ENCODE measurements around the gene ALS2CL.
"Not testable (repeated sequence)": the region's sequence is repeated elsewhere in the genome, so short reads cannot be mapped to it uniquely, and the experiment has no call there.

ALS2CL gene

GRCh38 chr3:46693038-46693891, at the start of gene ALS2CL:
Gene ALS2CL (minus strand): TSS chr3:46693679. CDS start chr3:46689440, 4,239 bp downstream.
- DNase-seq (ENCODE audit: low spot score): peak; percentile 94

DNA sequence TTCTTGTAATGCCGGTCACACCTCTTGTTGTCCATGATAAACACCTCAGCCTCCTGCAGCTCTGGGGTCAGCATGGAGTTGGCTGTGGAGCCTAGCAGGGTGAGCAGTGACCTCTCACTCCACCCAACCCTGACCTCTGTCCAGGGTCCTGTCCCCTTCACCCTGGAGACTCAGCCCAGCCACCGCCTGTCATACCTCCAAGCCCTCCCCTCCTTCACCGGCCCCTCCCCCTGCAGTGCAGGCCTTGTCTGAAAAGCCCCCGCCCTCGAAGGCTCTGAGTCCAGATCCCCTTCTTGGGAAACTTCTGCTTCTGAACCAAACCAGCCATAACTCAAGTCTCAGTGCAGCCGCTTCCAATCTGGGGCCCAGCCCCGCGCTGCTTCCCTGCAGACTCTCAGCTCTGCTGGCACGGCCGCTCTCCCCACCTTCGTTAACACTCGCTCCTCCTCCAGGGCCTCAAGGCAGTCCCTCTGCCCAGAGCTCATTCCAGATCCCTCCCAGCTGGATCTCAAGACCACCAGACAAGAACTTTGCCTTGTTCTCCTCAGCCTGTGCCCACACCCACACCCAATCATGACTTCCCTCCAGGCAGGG, 49.6 kb upstream of the ALS2CL start:
- DNase-seq (ENCODE audit: low spot score): no peak

GRCh38 chr3:46739565-46739964, 46.1 kb upstream of the ALS2CL start:
- not testable (repeated sequence) for DNase-seq (ENCODE audit: low spot score)

- no peak for DNase-seq (ENCODE audit: low spot score)
Observed at GRCh38 chr3:46737329-46737731, 43.9 kb upstream of the ALS2CL start.

GRCh38 chr3:46736006-46736872, 42.8 kb upstream of the ALS2CL start:
- DNase-seq (ENCODE audit: low spot score): no peak

DNA sequence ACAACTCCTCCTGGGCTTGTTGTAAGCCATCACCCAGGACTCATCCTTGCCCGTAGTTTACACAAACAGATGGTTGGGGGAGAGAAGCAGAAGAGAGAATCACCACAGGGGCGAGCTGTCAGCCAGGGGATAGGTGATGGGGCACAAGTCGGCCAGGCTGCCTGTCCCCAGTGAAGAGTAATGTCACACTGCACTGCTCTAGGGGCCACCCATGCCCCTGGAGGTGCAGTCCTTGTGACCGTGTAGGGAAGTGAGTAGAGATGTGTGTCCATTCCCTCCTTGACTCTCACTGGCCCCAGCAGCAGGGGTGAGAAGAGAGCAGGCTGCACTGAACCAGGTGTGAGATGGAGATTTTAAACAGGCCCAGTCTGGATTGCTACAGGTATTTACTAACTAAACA, 41.3 kb upstream of the ALS2CL start:
- no peak for DNase-seq (ENCODE audit: low spot score)

DNA sequence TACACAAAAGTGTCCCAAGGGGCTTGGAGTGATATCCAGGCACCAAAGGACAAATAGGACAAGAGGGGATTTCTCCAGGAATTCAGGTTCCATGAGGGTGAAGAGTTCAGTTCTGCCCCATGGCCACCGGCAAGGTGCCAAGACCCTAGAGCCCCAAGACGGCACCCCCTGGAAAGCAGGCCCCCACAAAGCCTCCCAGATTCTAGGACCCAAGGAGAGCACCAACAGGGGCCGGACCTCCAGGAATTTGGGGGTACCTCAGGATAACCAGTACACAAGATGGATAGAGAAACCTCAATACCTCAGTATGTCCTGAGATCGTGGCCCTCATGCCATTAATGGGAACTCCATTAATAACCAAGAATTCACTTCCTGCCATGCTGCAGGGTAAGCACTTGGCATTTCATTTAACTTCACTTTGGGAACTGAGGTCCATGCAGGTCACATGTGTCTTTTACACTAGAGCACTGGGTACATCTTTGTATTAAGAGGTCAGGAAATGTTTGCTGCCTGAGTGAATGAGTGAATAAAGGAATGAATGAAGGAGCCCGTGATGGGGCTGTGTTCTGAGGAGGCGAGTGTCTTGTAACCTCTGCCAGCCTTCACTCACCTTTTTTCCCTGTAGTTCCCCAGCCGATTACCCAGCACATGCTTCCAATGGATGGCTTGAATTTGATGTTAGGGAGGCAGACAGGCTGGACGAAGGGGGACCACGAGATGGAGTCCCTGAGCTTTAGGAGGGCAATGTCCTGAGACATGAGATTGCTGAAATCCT, 39.7 kb upstream of the ALS2CL start:
- no peak for DNase-seq (ENCODE audit: low spot score)

DNA sequence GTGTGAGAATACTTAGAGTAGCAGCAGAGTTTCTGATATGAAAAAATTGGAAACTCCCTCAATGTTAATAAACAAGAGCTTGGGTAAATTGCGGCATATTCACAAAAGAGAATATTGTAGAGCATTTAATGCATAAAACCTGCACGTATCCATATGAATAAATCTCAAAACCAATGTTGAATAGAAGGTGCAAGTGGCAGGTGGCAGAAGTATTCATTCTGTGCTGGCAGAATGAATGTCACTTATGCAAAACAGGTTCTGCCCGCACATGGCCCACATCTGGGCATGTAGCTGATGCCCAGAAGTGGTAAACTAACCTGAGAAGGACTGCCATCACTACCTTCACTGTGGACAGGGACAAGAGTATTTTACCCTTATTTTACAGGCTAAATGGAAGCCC, 38.3 kb upstream of the ALS2CL start:
- no peak for DNase-seq (ENCODE audit: low spot score)

DNA sequence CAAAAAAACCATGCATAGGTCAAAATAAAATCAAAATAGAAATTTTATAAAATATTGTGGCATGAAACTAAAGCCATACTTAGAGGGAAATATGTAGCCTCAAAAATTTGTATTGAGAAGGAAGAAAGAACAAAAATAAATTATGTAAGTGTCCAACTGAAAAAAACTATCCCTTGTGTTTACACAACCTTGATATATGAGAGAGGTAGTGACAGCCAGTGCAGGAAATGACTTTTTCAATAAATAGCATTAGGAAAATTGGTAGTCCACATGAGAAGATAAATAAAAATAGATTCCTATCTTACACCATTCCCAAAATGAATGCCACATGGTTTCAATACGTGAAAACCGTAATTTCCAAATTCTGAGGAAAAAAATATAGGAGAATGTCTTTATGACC, 37.3 kb upstream of the ALS2CL start:
- DNase-seq (ENCODE audit: low spot score): no peak

DNA sequence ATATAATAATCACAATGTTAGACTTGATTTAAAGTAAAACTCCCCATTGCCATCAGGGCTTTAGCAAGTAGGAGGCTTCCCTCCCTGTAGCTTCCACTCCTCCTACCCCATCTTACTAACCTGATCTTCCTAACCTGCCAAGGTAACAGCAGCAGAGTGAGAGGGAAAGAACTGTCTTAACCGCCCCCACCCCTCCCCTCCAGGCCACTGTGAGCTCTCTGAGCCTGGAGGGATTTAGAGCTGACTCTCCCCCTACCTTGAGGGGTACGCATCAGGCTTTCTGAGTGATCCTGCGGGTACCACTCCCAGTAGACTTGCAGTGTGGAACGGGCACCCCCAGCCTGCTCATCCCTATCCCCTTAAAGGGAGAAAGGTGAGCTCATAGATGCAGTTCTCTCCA, 35.6 kb upstream of the ALS2CL start:
- no peak for DNase-seq (ENCODE audit: low spot score)

- DNase-seq (ENCODE audit: low spot score): no peak
Observed at GRCh38 chr3:46725621-46726314, 32.3 kb upstream of the ALS2CL start.

DNA sequence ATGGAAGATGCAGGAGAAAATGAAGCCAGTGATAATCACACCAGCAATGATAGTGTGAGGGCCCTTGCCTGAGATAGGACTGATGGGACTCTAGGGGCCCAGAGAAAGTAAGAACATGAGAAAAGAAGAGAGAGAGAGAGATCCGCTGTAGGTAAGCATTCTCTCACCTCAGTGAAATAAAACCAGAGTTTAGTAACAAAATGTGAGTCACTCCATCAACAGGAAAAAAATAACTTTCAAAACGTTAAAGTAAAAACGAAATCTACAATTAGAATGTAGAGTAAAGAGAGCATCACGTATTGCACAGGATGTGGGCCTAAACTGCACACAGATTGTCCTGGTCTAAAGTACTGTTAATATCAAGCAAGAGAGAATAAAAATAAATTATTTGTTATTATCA, 30.9 kb upstream of the ALS2CL start:
- no peak for DNase-seq (ENCODE audit: low spot score)

GRCh38 chr3:46722443-46722842, 29.0 kb upstream of the ALS2CL start:
- no peak for DNase-seq (ENCODE audit: low spot score)

DNA sequence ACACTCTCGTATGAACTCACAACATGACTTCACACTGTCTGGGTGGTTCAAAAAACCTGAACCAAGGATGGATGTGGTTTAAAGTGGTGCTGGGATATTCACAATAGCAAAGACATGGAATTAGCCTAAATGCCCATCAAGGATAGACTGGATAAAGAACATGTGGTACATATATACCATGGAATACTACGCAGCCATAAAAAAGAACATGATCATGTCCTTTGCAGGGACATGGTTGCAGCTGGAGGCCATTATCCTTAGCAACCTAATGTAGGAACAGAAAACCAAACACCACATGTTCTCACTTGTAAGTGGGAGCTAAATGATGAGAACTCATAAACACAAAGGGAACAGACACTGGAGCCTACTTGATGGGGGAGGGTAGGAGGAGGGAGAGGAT, 27.5 kb upstream of the ALS2CL start:
- DNase-seq (ENCODE audit: low spot score): no peak

- DNase-seq (ENCODE audit: low spot score): no peak
Observed at GRCh38 chr3:46719735-46720271, 26.3 kb upstream of the ALS2CL start.

- no peak for DNase-seq (ENCODE audit: low spot score)
Observed at GRCh38 chr3:46719044-46719565, 25.6 kb upstream of the ALS2CL start.

- no peak for DNase-seq (ENCODE audit: low spot score)
Observed at GRCh38 chr3:46717447-46718231, 24.2 kb upstream of the ALS2CL start, which contains the start of gene PRSS50. Gene PRSS50 (minus strand): TSS chr3:46717869. CDS start chr3:46717824, 45 bp downstream.

DNA sequence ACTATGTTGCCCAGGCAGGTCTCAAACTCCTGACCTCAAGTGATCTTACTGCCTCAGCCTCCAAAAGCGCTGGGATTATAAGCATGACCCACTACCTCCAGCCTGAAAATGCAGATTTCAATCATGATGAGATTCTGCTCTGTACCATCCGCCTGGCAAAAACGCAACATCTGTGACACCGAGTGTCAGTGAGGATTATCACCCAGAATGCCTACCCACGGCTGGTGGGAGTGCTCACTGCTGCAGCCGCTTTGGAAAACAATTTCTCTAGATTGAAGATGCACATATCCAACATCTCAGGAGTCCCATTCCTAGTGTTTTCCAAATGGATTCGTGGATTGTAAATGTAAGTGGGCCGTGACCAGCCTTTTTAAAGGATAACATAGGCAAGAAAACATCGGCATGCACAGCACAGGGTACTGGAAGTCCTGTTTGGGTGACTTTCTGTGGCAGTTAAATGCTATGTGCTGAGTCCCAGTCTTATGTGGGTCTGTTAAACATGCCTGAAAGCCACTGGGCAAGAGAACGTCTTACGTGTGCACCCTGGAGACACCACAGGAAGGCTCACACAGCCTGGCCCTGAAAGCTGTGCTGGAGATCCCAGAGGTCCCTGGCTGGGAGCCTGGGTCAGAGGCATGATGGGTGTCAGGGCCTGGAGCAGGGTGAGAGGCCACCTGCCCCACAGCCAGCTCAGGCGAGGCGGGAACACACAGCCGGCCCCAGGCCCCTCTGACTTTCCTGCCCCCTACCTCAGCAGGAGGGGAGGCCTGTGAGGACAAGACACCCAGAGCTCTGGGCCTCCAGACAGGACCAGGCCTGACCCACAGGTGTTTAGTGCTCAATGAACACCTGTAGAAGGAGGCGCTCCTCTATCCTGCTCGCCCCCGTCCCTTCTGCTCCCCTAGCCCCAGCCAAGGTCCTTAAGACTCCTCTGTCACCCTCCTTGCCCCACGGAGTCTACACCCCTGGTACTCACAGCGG, 23.3 kb upstream of the ALS2CL start:
- no peak for DNase-seq (ENCODE audit: low spot score)

Measured in GM03348 (cell line).